GM23338 (cell line): ENCODE measurements around the gene EFHC2. TPM values are rescaled to one million over a fixed set of nuclear protein-coding genes. Genes with fewer than 3 reads are reported as not detected.
A peak's percentile ranks its signal among the peaks of the same experiment; 100 is the strongest.

Experiments
- ATAC-seq: fragments of 200-7000 bp; cut with Tn5 transposase; 3 replicates; pipeline ENCODE4 v1.9.1; 2020
- DNase-seq: peaks from one replicate; pipeline ENCODE4 v3.0.0-alpha.2; 2015; ENCODE audit warnings: low spot score
- H2AFZ ChIP-seq: fragments of 200-600 bp; sonication (generic); 2 replicates; pipeline ENCODE4 v1.8.0; 2016; ENCODE audit warnings: antibody characterized with exemption, mild to moderate bottlenecking, moderate library complexity
- H3F3A ChIP-seq: fragments of 200-600 bp; sonication (generic); replicated peaks from 2 replicates; pipeline ENCODE4 v1.8.0; 2017; ENCODE audit warnings: antibody characterized with exemption, mixed run types, low read depth
- H3K27ac ChIP-seq: fragments of 200-600 bp; sonication (generic); 2 replicates; pipeline ENCODE4 v1.6.1; 2016; ENCODE audit warnings: low read depth
- H3K27me3 ChIP-seq: fragments of 200-600 bp; sonication (generic); 2 replicates; pipeline ENCODE4 v1.8.0; 2016; ENCODE audit warnings: mild to moderate bottlenecking, mixed run types, moderate library complexity; ENCODE audit not compliant: insufficient read depth
- H3K36me3 ChIP-seq: fragments of 200-600 bp; sonication (generic); 2 replicates; pipeline ENCODE4 v1.8.0; 2016; ENCODE audit warnings: mild to moderate bottlenecking; ENCODE audit not compliant: insufficient read depth
- H3K4me1 ChIP-seq: fragments of 200-600 bp; sonication (generic); 2 replicates; pipeline ENCODE4 v1.8.0; 2016; ENCODE audit warnings: mild to moderate bottlenecking, moderate library complexity; ENCODE audit not compliant: insufficient read depth
- H3K4me2 ChIP-seq: fragments of 200-600 bp; sonication (generic); 2 replicates; pipeline ENCODE4 v1.7.1; 2017; ENCODE audit warnings: mixed run types
- H3K4me3 ChIP-seq: fragments of 200-600 bp; sonication (generic); 2 replicates; pipeline ENCODE4 v1.6.1; 2016; ENCODE audit warnings: mixed run types
- H3K79me2 ChIP-seq: fragments of 200-600 bp; sonication (generic); replicated peaks from 2 replicates; pipeline ENCODE4 v1.8.0; 2017; ENCODE audit warnings: mild to moderate bottlenecking; ENCODE audit not compliant: insufficient read depth
- H3K9me2 ChIP-seq: fragments of 200-600 bp; sonication (generic); 2 replicates; pipeline ENCODE4 v1.8.0; 2017; ENCODE audit not compliant: insufficient read depth
- H4K20me1 ChIP-seq: fragments of 200-600 bp; sonication (generic); replicated peaks from 2 replicates; pipeline ENCODE4 v1.8.0; 2017; ENCODE audit warnings: mild to moderate bottlenecking; ENCODE audit not compliant: insufficient read depth
- H3K27ac Mint-ChIP-seq: 2 replicates; pipeline ENCODE4 v1.8.0; 2020; ENCODE audit warnings: inconsistent platforms, mild to moderate bottlenecking, moderate library complexity, mixed read lengths
- H3K27me3 Mint-ChIP-seq: 3 replicates; pipeline ENCODE4 v1.8.0; 2022; ENCODE audit warnings: low read depth, mild to moderate bottlenecking, moderate library complexity, mixed read lengths, inconsistent platforms; ENCODE audit not compliant: insufficient read depth, poor library complexity
- H3K36me3 Mint-ChIP-seq: 3 replicates; pipeline ENCODE4 v1.8.0; 2021; ENCODE audit warnings: low read depth, mild to moderate bottlenecking, inconsistent platforms, moderate library complexity, mixed read lengths
- H3K4me1 Mint-ChIP-seq: 3 replicates; pipeline ENCODE4 v1.8.0; 2020; ENCODE audit warnings: mild to moderate bottlenecking, inconsistent platforms, mixed read lengths
- H3K4me3 Mint-ChIP-seq: 3 replicates; pipeline ENCODE4 v1.8.0; 2021; ENCODE audit warnings: moderate library complexity, mild to moderate bottlenecking, inconsistent platforms, mixed read lengths
- H3K9me3 Mint-ChIP-seq: 3 replicates; pipeline ENCODE4 v1.8.0; 2020; ENCODE audit warnings: moderate library complexity, mild to moderate bottlenecking, inconsistent platforms, mixed read lengths
- CREB1 ChIP-seq: fragments of 250-450 bp; sonication (Bioruptor Pico); IDR thresholded peaks from 2 replicates; pipeline ENCODE4 v1.5.0; 2020; ENCODE audit warnings: low read depth, mild to moderate bottlenecking, moderate library complexity
- CTCF ChIP-seq, 2 experiments: fragments of 200-600 bp in 1 of 2; sonication (generic) in 1 of 2; conservative IDR thresholded peaks; 2 replicates each; pipeline versions ENCODE4 v1.5.1 to v1.6.1; 2016 to 2017; ENCODE audit warnings: antibody characterized with exemption in 2 of 2, low read depth in 2 of 2, mild to moderate bottlenecking in 2 of 2, moderate library complexity in 1 of 2
- ZNF462 ChIP-seq: fragments of 250-450 bp; sonication (Bioruptor Pico); IDR thresholded peaks from 2 replicates; pipeline ENCODE4 v1.5.0; 2020; ENCODE audit warnings: mild to moderate bottlenecking, moderate library complexity
- polyA plus RNA-seq: library from polyadenylated mRNA; unstranded; fragments of >200 nt; fragmentation: Nextera tagmentation; extraction: Ambion mirVana; gene quantifications from 2 replicates; pipeline ENCODE4 v1.2.1, GENCODE V29; 2016
- total RNA-seq: library from RNA; depleted of rRNA; stranded (reverse); fragments of >200 nt; shearing (Covaris generic); gene quantifications from 2 replicates; pipeline ENCODE4 v1.2.3, GENCODE V29; 2014

EFHC2 gene
- total and polyA plus RNA-seq, 2 experiments from 2014 or later = 3.1 to 3.2 TPM

- 0 out of 2 replicates have a peak overlapping the region, but pooled peaks have one; percentile 21 for H3K27ac Mint-ChIP-seq
- Histone ChIP-seq H3K27me3 (no peaks in the 10 kb centered on the region), H3K4me1 (peaks cover 15% of the 10 kb centered on the region), H3K27ac (no peak overlapping the region), H3K4me2 (no peak overlapping the region), H3K36me3 (no peaks in the 10 kb centered on the region), H3K79me2 (no peaks in the 10 kb centered on the region), H3K4me3 (no peak overlapping the region), H4K20me1 (no peaks in the 10 kb centered on the region), H3F3A (no peaks in the 10 kb centered on the region), H3K9me2 (no peaks in the 10 kb centered on the region), H2AFZ (no peak overlapping the region)
- TF ChIP-seq CTCF (conservative IDR thresholded peaks at IDR 0.05; ENCODE audit: low read depth in 2 of 2) (peak; percentile 56 to 57), ZNF462 (CRISPR knock-in tag) (no peak), CREB1 (CRISPR knock-in tag) (no peak)
- peaks cover 32% of the 10 kb centered on the region for H3K4me1 Mint-ChIP-seq
- no peaks in the 10 kb centered on the region for H3K36me3 Mint-ChIP-seq
- no peaks in the 10 kb centered on the region for H3K9me3 Mint-ChIP-seq
- DNase-seq (peak; percentile 51), ATAC-seq (no peak)
- H3K4me3 Mint-ChIP-seq = no peak overlapping the region
- H3K27me3 Mint-ChIP-seq = no peaks in the 10 kb centered on the region
These were observed 99.5 kb downstream of the EFHC2 start for GRCh38 chrX:44244008-44244407.

GRCh38 chrX:44241546-44241945, 101.9 kb downstream of the EFHC2 start:
- H3K4me2 ChIP-seq = no peak overlapping the region
- H3K4me1 ChIP-seq = peaks cover 11% of the 10 kb centered on the region; the same call in 1 of the 2 replicates
- H3K27ac ChIP-seq = no peak overlapping the region
- ATAC-seq = no peak
- Mint-ChIP-seq H3K4me3 (no peak overlapping the region), H3K4me1 (peaks cover 28% of the 10 kb centered on the region), H3K27me3 (no peaks in the 10 kb centered on the region), H3K27ac (no peak overlapping the region), H3K36me3 (no peaks in the 10 kb centered on the region), H3K9me3 (no peaks in the 10 kb centered on the region)
- no peak for DNase-seq
- no peaks in the 10 kb centered on the region for H4K20me1 ChIP-seq
- no peaks in the 10 kb centered on the region for H3K9me2 ChIP-seq
- no peak overlapping the region for H3K4me3 ChIP-seq
- no peaks in the 10 kb centered on the region for H3F3A ChIP-seq
- no peaks in the 10 kb centered on the region for H3K36me3 ChIP-seq
- H2AFZ ChIP-seq = no peak overlapping the region
- no peaks in the 10 kb centered on the region for H3K79me2 ChIP-seq
- no peaks in the 10 kb centered on the region for H3K27me3 ChIP-seq
- TF ChIP-seq ZNF462 (CRISPR knock-in tag) = no peak
